NCI-H510A treated with DMSO at 0.1 percent for 48 hours (cell line): Measurements from ENCODE around the gene SPATA2.
"Not testable (repeated sequence)": the region's sequence is repeated elsewhere in the genome, so short reads cannot be mapped to it uniquely, and the experiment has no call there.

ENCODE experiments used
- DNase-seq: peaks from one replicate; lab custom pipeline; 2025; lab: John Stamatoyannopoulos, UW

The SPATA2 gene

GRCh38 chr20:49885558-49886332, 29.6 kb downstream of the SPATA2 start:
- DNase-seq = no peak

- no peak for DNase-seq
These were observed 32.0 kb downstream of the SPATA2 start for GRCh38 chr20:49883246-49883802.

- DNase-seq = no peak
These were observed 33.0 kb downstream of the SPATA2 start for GRCh38 chr20:49882171-49882970.

GRCh38 chr20:49880724-49881445, 34.4 kb downstream of the SPATA2 start:
- no peak for DNase-seq

GRCh38 chr20:49880177-49880576, 35.2 kb downstream of the SPATA2 start:
- DNase-seq = no peak

GRCh38 chr20:49878977-49879376, 36.4 kb downstream of the SPATA2 start:
- no peak for DNase-seq

GRCh38 chr20:49877386-49877921, 37.9 kb downstream of the SPATA2 start:
- no peak for DNase-seq

GRCh38 chr20:49874696-49875095, 40.6 kb downstream of the SPATA2 start:
- no peak for DNase-seq

GRCh38 chr20:49872056-49872455, 43.3 kb downstream of the SPATA2 start:
- DNase-seq = no peak

- DNase-seq = no peak
These were observed 43.9 kb downstream of the SPATA2 start for GRCh38 chr20:49871391-49871948.

GRCh38 chr20:49870261-49870660, 45.1 kb downstream of the SPATA2 start:
- DNase-seq = no peak

GRCh38 chr20:49868964-49869363, 46.4 kb downstream of the SPATA2 start:
- DNase-seq = no peak

- DNase-seq = no peak
These were observed 46.8 kb downstream of the SPATA2 start for GRCh38 chr20:49868538-49868937.

- no peak for DNase-seq
These were observed 47.7 kb downstream of the SPATA2 start for GRCh38 chr20:49867453-49868215.

GRCh38 chr20:49866051-49866450, 49.3 kb downstream of the SPATA2 start:
- DNase-seq = no peak

- no peak for DNase-seq
These were observed 49.8 kb downstream of the SPATA2 start for GRCh38 chr20:49865559-49865958.

GRCh38 chr20:49863666-49864065, 51.7 kb downstream of the SPATA2 start:
- no peak for DNase-seq

GRCh38 chr20:49862607-49863200, 52.6 kb downstream of the SPATA2 start:
- DNase-seq = no peak

- DNase-seq = not testable (repeated sequence)
These were observed 54.1 kb downstream of the SPATA2 start for GRCh38 chr20:49861232-49861631.

GRCh38 chr20:49859807-49860206, 55.5 kb downstream of the SPATA2 start:
- DNase-seq = no peak

GRCh38 chr20:49859011-49859410, 56.3 kb downstream of the SPATA2 start:
- no peak for DNase-seq
